ENCODE measurements around the gene PWWP2B. TPM values are rescaled to one million over a fixed set of nuclear protein-coding genes. Genes with fewer than 3 reads are reported as not detected.

Gene PWWP2B
- total and polyA plus RNA-seq, 9 of the 15 experiments (the other 6 are each of a cell fraction or from before 2014, with no cell fraction given): 0.07 to 9.2 (median 1.6) TPM; not detected in 1

DNA sequence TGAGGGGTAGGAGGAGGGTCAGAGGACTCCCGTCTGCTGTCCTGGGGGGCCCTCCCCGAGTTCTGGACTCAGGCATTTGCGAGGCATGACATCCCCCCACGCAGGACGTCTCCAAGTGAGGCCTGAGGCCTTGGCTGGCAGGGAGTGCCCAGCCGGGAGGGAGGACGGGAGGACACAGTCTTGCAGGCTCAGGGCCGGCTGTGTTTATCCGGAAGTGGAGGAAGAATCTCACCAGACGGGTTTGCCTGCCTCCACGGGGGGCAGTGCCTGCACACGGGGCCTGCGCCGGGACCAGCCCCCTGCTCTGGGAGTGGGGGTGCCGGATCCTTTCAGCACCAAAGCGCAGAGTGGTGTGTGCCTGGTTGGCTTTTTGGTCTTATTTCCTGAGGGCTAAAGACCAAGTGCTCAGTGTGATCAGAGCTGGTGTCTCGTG, 10.9 kb downstream of the PWWP2B start:
- in situ Hi-C loops (cut with MboI) (no loop called here), intact Hi-C loops (cut with micrococcal nuclease) (no loop called here)
- peak overlapping the region in 1 of 2 experiments; percentile 26; a peak in 1 of 4 replicates for H3K9ac ChIP-seq (ENCODE audit: insufficient read depth in 1 of 2, low read depth in 2 of 2, low read length in 2 of 2)
- H3K9me3 ChIP-seq (replicated peaks; ENCODE audit: control insufficient read depth, insufficient read depth, low read depth, low read length): no peaks in the 10 kb centered on the region
- WGBS (ENCODE audit: insufficient coverage, low coverage, missing lambda C conversion rate): 53% methylated on average over 8 of the region's 17 CpGs
- H3K4me1 ChIP-seq (replicated peaks in 1 of 2; ENCODE audit: control insufficient read depth in 2 of 2, insufficient read depth in 2 of 2, low read length in 2 of 2): peaks cover 0 to 49% of the 10 kb centered on the region in 2 experiments; a peak in 2 of 5 replicates
- H3K9me1 ChIP-seq (ENCODE audit: control insufficient read depth, insufficient read depth, low read length): no peaks in the 10 kb centered on the region
- H2AFZ ChIP-seq (ENCODE audit: low read depth, low read length): no peak overlapping the region
- H3K79me2 ChIP-seq (ENCODE audit: control insufficient read depth, insufficient read depth, low read length): no peaks in the 10 kb centered on the region
- no peak for FAIRE-seq
- no peaks in the 10 kb centered on the region for H3K27me3 ChIP-seq (ENCODE audit: control insufficient read depth in 2 of 2, insufficient read depth in 2 of 2, low read length in 2 of 2)
- no peak overlapping the region for H3K27ac ChIP-seq (ENCODE audit: extremely low read depth, low read depth, low read length)
- no peak for ATAC-seq
- H3K4me3 ChIP-seq: no peak overlapping the region
- H3K4me2 ChIP-seq (ENCODE audit: insufficient read depth, low read length): no peak overlapping the region
- H4K20me1 ChIP-seq (replicated peaks; ENCODE audit: control insufficient read depth, insufficient read depth, low read length): no peaks in the 10 kb centered on the region
- POLR2A ChIA-PET: no interaction called here
- no peak for DNase-seq (ENCODE audit: extremely low read depth in 1 of 4, low spot score in 3 of 4)
- CTCF ChIA-PET (ENCODE audit: low intra/inter-chr PET ratio): no interaction called here
- H3K36me3 ChIP-seq (ENCODE audit: control insufficient read depth, insufficient read depth, low read length): peaks cover 12% of the 10 kb centered on the region; the same call in 1 of the 3 replicates
- BruUV-seq (replicated peaks): no TSS peak
- no peak for TF ChIP-seq KLF13 (tag; IDR thresholded peaks at IDR 0.05; ENCODE audit: borderline replicate concordance, low read depth)
- TF ChIP-seq CHD7 (IDR thresholded peaks at IDR 0.05; ENCODE audit: low read depth, low read length): no peak
- no peak for TF ChIP-seq PKNOX1 (IDR thresholded peaks at IDR 0.05)
- TF ChIP-seq SNIP1 (IDR thresholded peaks at IDR 0.05; ENCODE audit: low read depth): no peak
- no peak for TF ChIP-seq ZNF780A (CRISPR knock-in tag; IDR thresholded peaks at IDR 0.05)
- no peak for TF ChIP-seq RBFOX2 (IDR thresholded peaks at IDR 0.05; ENCODE audit: low read depth, low read length)
- no peak for TF ChIP-seq POLR2H (tag; IDR thresholded peaks at IDR 0.05; ENCODE audit: low read depth)
- no peak for TF ChIP-seq NCOA6 (IDR thresholded peaks at IDR 0.05)
- TF ChIP-seq NFIX (CRISPR knock-in tag; IDR thresholded peaks at IDR 0.05; ENCODE audit: low read depth): no peak

All from K562 (cell line).